ENCODE measurements around the gene FNIP1. TPM values are rescaled to one million over a fixed set of nuclear protein-coding genes. Genes with fewer than 3 reads are reported as not detected.
A peak's percentile ranks its signal among the peaks of the same experiment; 100 is the strongest.

The FNIP1 gene
- total and polyA plus RNA-seq, 9 of the 15 experiments (the other 6 are each of a cell fraction or from before 2014, with no cell fraction given) = 5.0 to 32.8 (median 18.4) TPM

DNA sequence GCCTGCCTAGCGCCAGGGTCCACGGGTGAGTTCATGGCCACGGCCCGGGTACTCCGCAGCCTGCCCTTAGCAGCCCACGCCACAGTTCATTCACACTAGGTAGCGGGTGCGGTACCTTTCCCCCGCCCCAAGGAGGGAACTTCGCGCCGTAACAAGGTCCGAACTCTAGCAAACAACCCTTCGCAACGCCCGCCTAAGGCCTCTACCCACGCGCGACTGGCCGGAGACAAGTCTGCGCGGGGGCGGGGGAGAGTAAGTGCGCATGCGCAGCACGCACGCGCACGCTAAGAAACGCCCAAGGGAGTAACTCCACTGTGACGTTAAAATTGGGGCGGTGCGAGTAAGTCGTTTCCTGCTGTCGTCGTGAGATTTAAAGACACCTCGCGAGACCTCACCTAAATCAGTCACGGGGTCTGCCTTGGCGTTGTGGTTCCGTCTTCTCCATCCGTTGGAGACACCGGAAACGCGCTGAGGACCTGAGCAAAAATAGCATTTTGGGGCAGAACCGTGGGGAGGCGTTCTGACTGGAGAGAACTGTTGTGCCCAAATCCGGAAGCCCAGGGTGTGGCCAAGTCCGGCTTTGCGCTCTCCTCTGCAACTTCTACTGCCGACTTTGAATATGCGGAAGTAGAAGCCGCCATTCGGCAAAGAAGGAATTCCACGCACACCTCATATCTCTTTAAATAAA, 161.7 kb downstream of the FNIP1 start, which contains the start of gene RAPGEF6 (continued):
- TF ChIP-seq, protein P1, sequence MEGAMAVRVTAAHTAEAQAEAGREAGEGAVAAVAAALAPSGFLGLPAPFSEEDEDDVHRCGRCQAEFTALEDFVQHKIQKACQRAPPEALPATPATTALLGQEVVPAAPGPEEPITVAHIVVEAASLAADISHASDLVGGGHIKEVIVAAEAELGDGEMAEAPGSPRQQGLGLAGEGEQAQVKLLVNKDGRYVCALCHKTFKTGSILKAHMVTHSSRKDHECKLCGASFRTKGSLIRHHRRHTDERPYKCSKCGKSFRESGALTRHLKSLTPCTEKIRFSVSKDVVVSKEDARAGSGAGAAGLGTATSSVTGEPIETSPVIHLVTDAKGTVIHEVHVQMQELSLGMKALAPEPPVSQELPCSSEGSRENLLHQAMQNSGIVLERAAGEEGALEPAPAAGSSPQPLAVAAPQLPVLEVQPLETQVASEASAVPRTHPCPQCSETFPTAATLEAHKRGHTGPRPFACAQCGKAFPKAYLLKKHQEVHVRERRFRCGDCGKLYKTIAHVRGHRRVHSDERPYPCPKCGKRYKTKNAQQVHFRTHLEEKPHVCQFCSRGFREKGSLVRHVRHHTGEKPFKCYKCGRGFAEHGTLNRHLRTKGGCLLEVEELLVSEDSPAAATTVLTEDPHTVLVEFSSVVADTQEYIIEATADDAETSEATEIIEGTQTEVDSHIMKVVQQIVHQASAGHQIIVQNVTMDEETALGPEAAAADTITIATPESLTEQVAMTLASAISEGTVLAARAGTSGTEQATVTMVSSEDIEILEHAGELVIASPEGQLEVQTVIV (CRISPR knock-in tag; IDR thresholded peaks at IDR 0.05; ENCODE audit: borderline replicate concordance) = no peak
- TF ChIP-seq, protein P2, sequence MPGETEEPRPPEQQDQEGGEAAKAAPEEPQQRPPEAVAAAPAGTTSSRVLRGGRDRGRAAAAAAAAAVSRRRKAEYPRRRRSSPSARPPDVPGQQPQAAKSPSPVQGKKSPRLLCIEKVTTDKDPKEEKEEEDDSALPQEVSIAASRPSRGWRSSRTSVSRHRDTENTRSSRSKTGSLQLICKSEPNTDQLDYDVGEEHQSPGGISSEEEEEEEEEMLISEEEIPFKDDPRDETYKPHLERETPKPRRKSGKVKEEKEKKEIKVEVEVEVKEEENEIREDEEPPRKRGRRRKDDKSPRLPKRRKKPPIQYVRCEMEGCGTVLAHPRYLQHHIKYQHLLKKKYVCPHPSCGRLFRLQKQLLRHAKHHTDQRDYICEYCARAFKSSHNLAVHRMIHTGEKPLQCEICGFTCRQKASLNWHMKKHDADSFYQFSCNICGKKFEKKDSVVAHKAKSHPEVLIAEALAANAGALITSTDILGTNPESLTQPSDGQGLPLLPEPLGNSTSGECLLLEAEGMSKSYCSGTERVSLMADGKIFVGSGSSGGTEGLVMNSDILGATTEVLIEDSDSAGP (CRISPR knock-in tag; IDR thresholded peaks at IDR 0.05) = no peak
- no peak for TF ChIP-seq ZNF23 (CRISPR knock-in tag; IDR thresholded peaks at IDR 0.05)
- peak; percentile 81 for TF ChIP-seq POLR2AphosphoS5 (IDR thresholded peaks at IDR 0.05; ENCODE audit: control insufficient read depth, insufficient read depth, low read depth, low read length)
- no peak for TF ChIP-seq ZC3H11A (IDR thresholded peaks at IDR 0.05; ENCODE audit: low read depth, low read length)
- TF ChIP-seq ZNF232 (CRISPR knock-in tag; IDR thresholded peaks at IDR 0.05) = no peak
- TF ChIP-seq EGR1 (conservative IDR thresholded peaks at IDR 0.05) = peak; percentile 99
- TF ChIP-seq, protein P3, sequence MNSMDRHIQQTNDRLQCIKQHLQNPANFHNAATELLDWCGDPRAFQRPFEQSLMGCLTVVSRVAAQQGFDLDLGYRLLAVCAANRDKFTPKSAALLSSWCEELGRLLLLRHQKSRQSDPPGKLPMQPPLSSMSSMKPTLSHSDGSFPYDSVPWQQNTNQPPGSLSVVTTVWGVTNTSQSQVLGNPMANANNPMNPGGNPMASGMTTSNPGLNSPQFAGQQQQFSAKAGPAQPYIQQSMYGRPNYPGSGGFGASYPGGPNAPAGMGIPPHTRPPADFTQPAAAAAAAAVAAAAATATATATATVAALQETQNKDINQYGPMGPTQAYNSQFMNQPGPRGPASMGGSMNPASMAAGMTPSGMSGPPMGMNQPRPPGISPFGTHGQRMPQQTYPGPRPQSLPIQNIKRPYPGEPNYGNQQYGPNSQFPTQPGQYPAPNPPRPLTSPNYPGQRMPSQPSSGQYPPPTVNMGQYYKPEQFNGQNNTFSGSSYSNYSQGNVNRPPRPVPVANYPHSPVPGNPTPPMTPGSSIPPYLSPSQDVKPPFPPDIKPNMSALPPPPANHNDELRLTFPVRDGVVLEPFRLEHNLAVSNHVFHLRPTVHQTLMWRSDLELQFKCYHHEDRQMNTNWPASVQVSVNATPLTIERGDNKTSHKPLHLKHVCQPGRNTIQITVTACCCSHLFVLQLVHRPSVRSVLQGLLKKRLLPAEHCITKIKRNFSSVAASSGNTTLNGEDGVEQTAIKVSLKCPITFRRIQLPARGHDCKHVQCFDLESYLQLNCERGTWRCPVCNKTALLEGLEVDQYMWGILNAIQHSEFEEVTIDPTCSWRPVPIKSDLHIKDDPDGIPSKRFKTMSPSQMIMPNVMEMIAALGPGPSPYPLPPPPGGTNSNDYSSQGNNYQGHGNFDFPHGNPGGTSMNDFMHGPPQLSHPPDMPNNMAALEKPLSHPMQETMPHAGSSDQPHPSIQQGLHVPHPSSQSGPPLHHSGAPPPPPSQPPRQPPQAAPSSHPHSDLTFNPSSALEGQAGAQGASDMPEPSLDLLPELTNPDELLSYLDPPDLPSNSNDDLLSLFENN (IDR thresholded peaks at IDR 0.05; ENCODE audit: low read depth in 2 of 2, low read length in 2 of 2) = no peak
- no peak for TF ChIP-seq C11orf30 (IDR thresholded peaks at IDR 0.05; ENCODE audit: low read depth)
- 0 out of 2 replicates have a peak, but pooled peaks have one; percentile 27 for TF ChIP-seq NR1H2 (CRISPR knock-in tag; IDR thresholded peaks at IDR 0.05)
- no peak for TF ChIP-seq CHCHD3 (CRISPR knock-in tag; IDR thresholded peaks at IDR 0.05)
- TF ChIP-seq, protein P4, sequence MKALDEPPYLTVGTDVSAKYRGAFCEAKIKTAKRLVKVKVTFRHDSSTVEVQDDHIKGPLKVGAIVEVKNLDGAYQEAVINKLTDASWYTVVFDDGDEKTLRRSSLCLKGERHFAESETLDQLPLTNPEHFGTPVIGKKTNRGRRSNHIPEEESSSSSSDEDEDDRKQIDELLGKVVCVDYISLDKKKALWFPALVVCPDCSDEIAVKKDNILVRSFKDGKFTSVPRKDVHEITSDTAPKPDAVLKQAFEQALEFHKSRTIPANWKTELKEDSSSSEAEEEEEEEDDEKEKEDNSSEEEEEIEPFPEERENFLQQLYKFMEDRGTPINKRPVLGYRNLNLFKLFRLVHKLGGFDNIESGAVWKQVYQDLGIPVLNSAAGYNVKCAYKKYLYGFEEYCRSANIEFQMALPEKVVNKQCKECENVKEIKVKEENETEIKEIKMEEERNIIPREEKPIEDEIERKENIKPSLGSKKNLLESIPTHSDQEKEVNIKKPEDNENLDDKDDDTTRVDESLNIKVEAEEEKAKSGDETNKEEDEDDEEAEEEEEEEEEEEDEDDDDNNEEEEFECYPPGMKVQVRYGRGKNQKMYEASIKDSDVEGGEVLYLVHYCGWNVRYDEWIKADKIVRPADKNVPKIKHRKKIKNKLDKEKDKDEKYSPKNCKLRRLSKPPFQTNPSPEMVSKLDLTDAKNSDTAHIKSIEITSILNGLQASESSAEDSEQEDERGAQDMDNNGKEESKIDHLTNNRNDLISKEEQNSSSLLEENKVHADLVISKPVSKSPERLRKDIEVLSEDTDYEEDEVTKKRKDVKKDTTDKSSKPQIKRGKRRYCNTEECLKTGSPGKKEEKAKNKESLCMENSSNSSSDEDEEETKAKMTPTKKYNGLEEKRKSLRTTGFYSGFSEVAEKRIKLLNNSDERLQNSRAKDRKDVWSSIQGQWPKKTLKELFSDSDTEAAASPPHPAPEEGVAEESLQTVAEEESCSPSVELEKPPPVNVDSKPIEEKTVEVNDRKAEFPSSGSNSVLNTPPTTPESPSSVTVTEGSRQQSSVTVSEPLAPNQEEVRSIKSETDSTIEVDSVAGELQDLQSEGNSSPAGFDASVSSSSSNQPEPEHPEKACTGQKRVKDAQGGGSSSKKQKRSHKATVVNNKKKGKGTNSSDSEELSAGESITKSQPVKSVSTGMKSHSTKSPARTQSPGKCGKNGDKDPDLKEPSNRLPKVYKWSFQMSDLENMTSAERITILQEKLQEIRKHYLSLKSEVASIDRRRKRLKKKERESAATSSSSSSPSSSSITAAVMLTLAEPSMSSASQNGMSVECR (CRISPR knock-in tag; IDR thresholded peaks at IDR 0.05) = peak; percentile 82
- TF ChIP-seq FOXK1 (CRISPR knock-in tag; IDR thresholded peaks at IDR 0.05; ENCODE audit: borderline replicate concordance) = no peak
- no peak for TF ChIP-seq ZSCAN32 (CRISPR knock-in tag; IDR thresholded peaks at IDR 0.05)
- no peak for TF ChIP-seq HMG20A (CRISPR knock-in tag; conservative IDR thresholded peaks at IDR 0.05)

All from K562 (cell line).